Sigmoid colon (tissue), 7 donors: ENCODE measurements around the gene EIF3A. TPM values are rescaled to one million over a fixed set of nuclear protein-coding genes. Genes with fewer than 3 reads are reported as not detected.
A peak's percentile ranks its signal among the peaks of the same experiment; 100 is the strongest.

ENCODE experiments used
- DNase-seq: peaks from one replicate; pipeline ENCODE4 v3.0.0-alpha.2; 2019
- H3K27ac ChIP-seq, 4 donors: fragments of 200-600 bp; sonication (generic); one replicate each; pipeline ENCODE4 v1.5.1; 2016 to 2019; ENCODE audit warnings: mild to moderate bottlenecking in 1 of 4
- H3K27me3 ChIP-seq, 3 donors: fragments of 200-600 bp; sonication (generic); one replicate each; pipeline ENCODE4 v1.5.1; 2019; ENCODE audit warnings: mild to moderate bottlenecking in 1 of 3
- H3K36me3 ChIP-seq, 4 donors: fragments of 200-600 bp; sonication (generic); one replicate each; pipeline ENCODE4 v1.5.1; 2016 to 2019
- H3K4me1 ChIP-seq, 4 donors: fragments of 200-600 bp; sonication (generic); one replicate each; pipeline ENCODE4 v1.5.1; 2017 to 2019
- H3K4me3 ChIP-seq, 4 donors: fragments of 200-600 bp; sonication (generic); one replicate each; pipeline ENCODE4 v1.5.1; 2017 to 2019; ENCODE audit warnings: mild to moderate bottlenecking in 2 of 4, moderate library complexity in 1 of 4
- H3K9me3 ChIP-seq, 4 donors: fragments of 200-600 bp in 3 of 4; sonication (generic) in 3 of 4; one replicate each; pipeline versions ENCODE4 v1.5.1 to v1.6.1; 2013 to 2019
- CTCF ChIP-seq, 4 experiments: fragments of 450-650 bp in 3 of 4; fragments of 200-600 bp in 1 of 4; IDR thresholded peaks; one replicate each; pipeline ENCODE4 v1.5.1; 2016 to 2019; ENCODE audit warnings: antibody characterized with exemption in 4 of 4, mild to moderate bottlenecking in 3 of 4, moderate library complexity in 2 of 4
- EP300 ChIP-seq, 4 donors: sonication (generic); formaldehyde crosslinking; IDR thresholded peaks; one replicate each; pipeline ENCODE4 v1.6.1; 2017; ENCODE audit warnings: antibody characterized with exemption in 4 of 4
- POLR2A ChIP-seq, 2 donors: fragments of 450-650 bp; IDR thresholded peaks; one replicate each; pipeline ENCODE4 v1.6.1; 2016; ENCODE audit warnings: antibody characterized with exemption in 2 of 2, mild to moderate bottlenecking in 2 of 2, moderate library complexity in 2 of 2
- POLR2AphosphoS5 ChIP-seq, 4 donors: sonication (generic); formaldehyde crosslinking; IDR thresholded peaks; one replicate each; pipeline ENCODE4 v1.6.1; 2017; ENCODE audit warnings: antibody characterized with exemption in 4 of 4
- WGBS, 2 donors: extraction: QIAGEN DNeasy Blood & Tissue Kit; methylation state at CpG; one replicate each; pipeline ENCODE4 v1.1.7; 2013; 5-methylcytosine and 5-hydroxymethylcytosine counted together
- intact Hi-C: fragments of 100-400 bp; cut with DNase I; formaldehyde crosslinking; loops from one replicate; pipeline ENCODE4 v1.15.1; 2023
- polyA plus RNA-seq, 3 donors: library from polyadenylated mRNA; stranded (reverse); fragments of 200-250 nt; gene quantifications; one replicate each; pipeline ENCODE4 v1.2.3, GENCODE V29; 2013
- total RNA-seq, 4 donors: library from RNA; depleted of rRNA; stranded (reverse); fragments of >200 nt; gene quantifications; one replicate each; pipeline ENCODE4 v1.1.0, GENCODE V29; 2016
- donor health status: healthy with polysubstance abuse.
- donor health status: Bipolar disorder and iron deficiency.
- donor health status: healthy.

EIF3A gene
- total and polyA plus RNA-seq, 7 donors, result 27.5 to 135 (median 98.4) TPM

- Histone ChIP-seq H3K4me1 (peaks cover 0 to 8% (median 0%) of the 10 kb centered on the region in 4 donors), H3K4me3 (no peak overlapping the region), H3K9me3 (no peaks in the 10 kb centered on the region), H3K27me3 (no peaks in the 10 kb centered on the region), H3K36me3 (no peaks in the 10 kb centered on the region), H3K27ac (no peak overlapping the region)
- whole genome bisulfite sequencing, 2 donors, result 7 to 44% methylated on average over 5 of the region's 5 CpGs
- intact Hi-C loops, result no loop called here
- DNase-seq, result no peak
- TF ChIP-seq CTCF (IDR thresholded peaks at IDR 0.05) (no peak), EP300 (IDR thresholded peaks at IDR 0.05) (no peak), POLR2AphosphoS5 (IDR thresholded peaks at IDR 0.05) (no peak), POLR2A (IDR thresholded peaks at IDR 0.05) (no peak)
Observed at GRCh38 chr10:119090968-119091367, 10.4 kb upstream of the EIF3A start.

DNA sequence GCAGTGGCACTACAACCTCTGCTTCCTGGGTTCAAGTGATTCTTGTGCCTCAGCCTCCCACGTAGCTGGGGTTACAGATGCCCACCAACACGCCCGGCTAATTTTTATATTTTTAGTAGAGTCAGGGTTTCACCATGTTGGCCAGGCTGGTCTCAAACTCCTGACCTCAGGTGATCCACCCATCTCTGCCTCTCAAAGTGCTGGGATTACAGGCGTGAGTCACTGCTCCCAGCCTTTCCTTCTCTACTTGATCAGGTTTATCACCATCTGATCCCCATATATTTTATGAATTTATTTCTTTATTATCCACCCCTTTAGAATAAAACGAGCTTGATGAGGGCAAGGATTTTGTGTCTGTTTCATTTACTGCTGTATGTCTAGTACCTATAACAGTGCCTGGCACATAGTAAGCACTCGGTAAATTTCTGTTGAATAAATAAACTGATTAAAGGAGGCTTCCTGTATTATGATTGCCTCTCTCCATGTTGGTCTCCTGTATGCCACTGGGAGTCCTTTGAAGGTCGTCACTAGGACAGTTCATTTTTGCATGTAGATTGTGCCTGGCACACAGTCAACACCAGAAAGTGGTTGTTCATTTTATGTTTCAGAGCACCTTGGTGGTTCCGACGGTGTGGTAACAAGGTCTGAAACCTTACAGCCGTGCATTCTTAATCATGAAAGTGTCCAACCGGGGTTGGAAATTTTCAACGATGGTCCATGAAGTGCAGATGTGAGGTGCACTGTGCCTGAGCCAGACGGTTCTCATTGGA, 9.6 kb upstream of the EIF3A start:
- no peak overlapping the region for H3K27ac ChIP-seq
- H3K27me3 ChIP-seq, result no peaks in the 10 kb centered on the region
- H3K9me3 ChIP-seq, result no peaks in the 10 kb centered on the region
- TF ChIP-seq POLR2AphosphoS5 (IDR thresholded peaks at IDR 0.05) (no peak), EP300 (IDR thresholded peaks at IDR 0.05) (no peak), POLR2A (IDR thresholded peaks at IDR 0.05) (no peak), CTCF (IDR thresholded peaks at IDR 0.05) (no peak)
- H3K36me3 ChIP-seq, result no peaks in the 10 kb centered on the region
- intact Hi-C loops, result no loop called here
- peaks cover 0 to 8% (median 0%) of the 10 kb centered on the region in 4 donors for H3K4me1 ChIP-seq
- peak; percentile 19 for DNase-seq
- H3K4me3 ChIP-seq, result no peak overlapping the region
- WGBS, 2 donors, result 18 to 63% methylated on average over 13 of the region's 13 CpGs

DNA sequence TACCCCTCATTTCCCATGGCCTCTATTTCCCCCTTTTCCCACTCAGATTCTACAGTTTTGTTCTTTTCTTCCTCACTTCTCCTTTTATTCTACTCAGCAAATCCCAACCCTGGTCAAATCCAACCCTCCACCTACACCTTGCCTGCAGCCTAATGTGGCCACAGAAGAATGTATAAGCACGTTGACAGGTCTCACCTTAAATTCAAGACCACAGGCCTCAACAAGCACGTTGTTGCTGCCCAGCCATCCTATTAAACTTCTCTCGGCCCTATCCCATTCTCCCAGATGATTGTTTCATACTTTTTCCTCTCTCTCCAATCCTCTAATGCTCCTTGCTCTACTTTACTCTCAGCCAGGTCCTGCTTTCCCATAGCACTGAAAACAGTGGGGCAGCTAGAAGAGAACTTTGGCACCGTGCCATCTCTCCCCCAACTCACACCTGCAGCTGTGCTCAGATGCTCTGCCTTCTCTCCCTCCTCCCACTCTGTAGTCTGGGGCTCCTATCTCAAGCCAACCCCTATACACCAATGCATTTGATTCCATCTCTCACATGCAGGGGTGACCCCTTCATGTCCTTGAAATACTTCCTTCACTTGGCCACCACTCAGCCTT, 6.8 kb upstream of the EIF3A start:
- Histone ChIP-seq H3K4me3 (no peak overlapping the region), H3K4me1 (no peaks in the 10 kb centered on the region), H3K36me3 (no peaks in the 10 kb centered on the region), H3K9me3 (no peaks in the 10 kb centered on the region), H3K27ac (no peak overlapping the region), H3K27me3 (no peaks in the 10 kb centered on the region)
- DNase-seq, result peak; percentile 48
- no peak for TF ChIP-seq POLR2A (IDR thresholded peaks at IDR 0.05)
- TF ChIP-seq CTCF (IDR thresholded peaks at IDR 0.05), result no peak
- TF ChIP-seq POLR2AphosphoS5 (IDR thresholded peaks at IDR 0.05), result no peak
- TF ChIP-seq EP300 (IDR thresholded peaks at IDR 0.05), result no peak
- intact Hi-C loops, result no loop called here
- WGBS, 2 donors, result 67 to 79% methylated on average over 4 of the region's 4 CpGs

- H3K4me3 ChIP-seq, result no peak overlapping the region
- H3K4me1 ChIP-seq, result peaks cover 0 to 7% (median 5%) of the 10 kb centered on the region in 4 donors
- H3K27me3 ChIP-seq, result no peaks in the 10 kb centered on the region
- peak; percentile 22 for DNase-seq
- WGBS, 2 donors, result 86 to 92% methylated on average over 11 of the region's 11 CpGs
- H3K36me3 ChIP-seq, result no peaks in the 10 kb centered on the region
- TF ChIP-seq POLR2AphosphoS5 (IDR thresholded peaks at IDR 0.05) (no peak), CTCF (IDR thresholded peaks at IDR 0.05) (no peak), POLR2A (IDR thresholded peaks at IDR 0.05) (no peak), EP300 (IDR thresholded peaks at IDR 0.05) (no peak)
- H3K9me3 ChIP-seq, result no peaks in the 10 kb centered on the region
- no peak overlapping the region for H3K27ac ChIP-seq
- intact Hi-C loops, result no loop called here
Observed at GRCh38 chr10:119084896-119085295, 4.3 kb upstream of the EIF3A start.
